Measurements from ENCODE around the gene CDCP1.

DNA sequence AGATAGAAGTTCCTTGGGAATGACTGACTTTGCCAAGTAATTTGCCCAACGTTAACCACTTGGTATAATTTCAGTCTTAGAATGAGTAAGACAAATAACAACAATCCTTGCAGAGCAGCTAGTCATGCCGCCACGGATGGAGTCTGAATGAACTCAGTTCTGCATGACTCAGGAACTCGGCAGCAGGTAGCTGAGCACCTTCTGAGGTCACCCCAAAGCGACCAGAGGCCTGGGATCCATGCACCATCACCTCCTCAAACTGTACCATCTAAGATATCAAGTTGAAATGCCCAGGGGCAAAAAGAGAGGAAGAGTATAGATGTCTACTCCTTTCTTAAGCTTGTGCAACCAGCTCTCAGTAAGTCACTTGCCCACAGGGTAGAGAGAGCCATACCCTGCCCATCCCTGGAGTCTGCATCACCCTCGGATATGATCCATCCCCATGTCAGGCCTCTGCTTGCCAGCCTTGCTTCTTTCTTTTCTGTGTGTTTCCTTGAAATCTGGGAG is 8.5 kb upstream of the CDCP1 start:
- TF ChIP-seq, protein P1, sequence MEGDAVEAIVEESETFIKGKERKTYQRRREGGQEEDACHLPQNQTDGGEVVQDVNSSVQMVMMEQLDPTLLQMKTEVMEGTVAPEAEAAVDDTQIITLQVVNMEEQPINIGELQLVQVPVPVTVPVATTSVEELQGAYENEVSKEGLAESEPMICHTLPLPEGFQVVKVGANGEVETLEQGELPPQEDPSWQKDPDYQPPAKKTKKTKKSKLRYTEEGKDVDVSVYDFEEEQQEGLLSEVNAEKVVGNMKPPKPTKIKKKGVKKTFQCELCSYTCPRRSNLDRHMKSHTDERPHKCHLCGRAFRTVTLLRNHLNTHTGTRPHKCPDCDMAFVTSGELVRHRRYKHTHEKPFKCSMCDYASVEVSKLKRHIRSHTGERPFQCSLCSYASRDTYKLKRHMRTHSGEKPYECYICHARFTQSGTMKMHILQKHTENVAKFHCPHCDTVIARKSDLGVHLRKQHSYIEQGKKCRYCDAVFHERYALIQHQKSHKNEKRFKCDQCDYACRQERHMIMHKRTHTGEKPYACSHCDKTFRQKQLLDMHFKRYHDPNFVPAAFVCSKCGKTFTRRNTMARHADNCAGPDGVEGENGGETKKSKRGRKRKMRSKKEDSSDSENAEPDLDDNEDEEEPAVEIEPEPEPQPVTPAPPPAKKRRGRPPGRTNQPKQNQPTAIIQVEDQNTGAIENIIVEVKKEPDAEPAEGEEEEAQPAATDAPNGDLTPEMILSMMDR (IDR thresholded peaks at IDR 0.05), result no peak
- TF ChIP-seq POLR2A (IDR thresholded peaks at IDR 0.05) (no peak), EP300 (IDR thresholded peaks at IDR 0.05; ENCODE audit: low read depth) (no peak)

All from transverse colon (tissue), 3 donors.